ENCODE data around the gene PGM1.
"Not testable (repeated sequence)": the region's sequence is repeated elsewhere in the genome, so short reads cannot be mapped to it uniquely, and the experiment has no call there.

PGM1 gene

DNA sequence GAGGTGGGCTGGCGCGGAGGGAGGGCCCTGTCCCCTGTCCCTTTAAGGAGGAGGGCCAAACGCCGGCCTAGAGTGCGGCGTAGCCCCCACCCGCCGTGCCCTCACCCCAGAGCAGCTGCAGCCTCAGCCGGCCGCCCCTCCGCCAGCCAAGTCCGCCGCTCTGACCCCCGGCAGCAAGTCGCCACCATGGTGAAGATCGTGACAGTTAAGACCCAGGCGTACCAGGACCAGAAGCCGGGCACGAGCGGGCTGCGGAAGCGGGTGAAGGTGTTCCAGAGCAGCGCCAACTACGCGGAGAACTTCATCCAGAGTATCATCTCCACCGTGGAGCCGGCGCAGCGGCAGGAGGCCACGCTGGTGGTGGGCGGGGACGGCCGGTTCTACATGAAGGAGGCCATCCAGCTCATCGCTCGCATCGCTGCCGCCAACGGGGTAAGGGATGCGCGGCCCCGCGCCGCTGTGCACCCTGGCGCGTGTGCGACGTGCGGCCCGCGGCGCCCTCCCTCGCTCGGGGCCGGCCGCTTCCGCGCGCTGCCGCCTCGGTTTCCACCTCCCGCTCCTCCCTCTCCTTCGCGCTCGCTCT, at the start of gene PGM1:
PGM1 (plus strand) TSS at position 109 of the 583 bp plus-strand sequence; CDS start at position 187, 78 bp downstream.
- peak; percentile 54 to 87 (median 87) for DNase-seq

DNA sequence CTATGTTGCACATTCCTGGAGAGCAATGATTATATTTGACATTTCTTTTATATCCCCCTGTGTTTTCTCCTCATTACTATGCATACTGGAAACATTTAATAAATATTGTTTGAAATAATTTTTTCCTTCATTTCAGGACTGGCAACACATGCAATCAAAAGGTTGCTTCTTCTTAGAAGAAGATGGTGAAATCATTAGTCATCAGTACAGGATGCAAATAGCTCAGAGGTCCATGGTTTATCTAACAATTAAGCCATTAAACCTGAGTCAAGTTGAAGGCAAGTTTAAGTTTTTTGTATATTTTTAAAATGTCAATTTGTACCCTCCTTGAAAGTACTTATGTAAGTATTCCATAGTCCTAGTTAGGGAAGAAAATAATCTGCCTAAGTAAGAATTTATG, 47.4 kb upstream of the PGM1 start:
- DNase-seq: no peak

- no peak for DNase-seq
These were observed 45.5 kb upstream of the PGM1 start for GRCh38 chr1:63547621-63548294.

DNA sequence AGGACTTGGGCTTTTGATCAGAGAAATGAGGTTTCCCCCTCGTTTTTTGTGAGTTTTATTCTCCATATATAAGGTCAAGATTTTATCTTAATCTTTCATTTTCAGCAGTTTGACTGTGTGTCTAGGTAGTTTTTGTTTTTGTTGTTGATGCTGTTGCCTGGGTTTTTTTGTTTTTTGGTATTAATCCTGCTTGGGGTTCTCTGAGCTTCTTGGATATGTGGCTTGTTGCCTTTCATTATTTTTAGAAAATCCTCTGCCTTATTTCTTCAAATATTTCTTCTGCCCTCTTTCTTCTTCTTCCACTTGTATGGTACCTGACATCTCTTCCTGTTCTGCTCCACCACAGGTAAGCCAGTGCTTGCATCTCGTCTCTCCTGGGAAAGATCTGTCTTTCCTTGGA, 44.9 kb upstream of the PGM1 start:
- DNase-seq: no peak

- no peak for DNase-seq
These were observed 44.3 kb upstream of the PGM1 start for GRCh38 chr1:63548877-63549276.

DNA sequence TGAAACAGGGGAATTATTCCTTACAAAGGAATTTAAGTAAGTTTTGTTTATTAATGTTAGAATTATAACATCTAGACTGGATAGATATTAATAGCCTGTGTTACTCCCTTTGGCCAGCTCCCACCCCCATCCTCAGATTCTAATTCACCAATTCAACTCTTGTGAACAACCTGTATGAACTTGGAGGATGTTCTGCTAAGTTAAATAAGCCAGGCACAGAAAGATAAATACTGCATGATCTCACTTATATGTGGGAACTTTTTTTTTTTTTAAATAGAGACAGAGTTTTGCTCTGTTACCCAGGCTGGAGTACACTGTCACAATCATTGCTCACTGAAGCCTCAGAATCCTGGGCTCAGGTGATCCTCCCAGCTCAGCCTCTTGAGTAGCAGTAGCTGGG, 37.7 kb upstream of the PGM1 start:
- no peak for DNase-seq

DNA sequence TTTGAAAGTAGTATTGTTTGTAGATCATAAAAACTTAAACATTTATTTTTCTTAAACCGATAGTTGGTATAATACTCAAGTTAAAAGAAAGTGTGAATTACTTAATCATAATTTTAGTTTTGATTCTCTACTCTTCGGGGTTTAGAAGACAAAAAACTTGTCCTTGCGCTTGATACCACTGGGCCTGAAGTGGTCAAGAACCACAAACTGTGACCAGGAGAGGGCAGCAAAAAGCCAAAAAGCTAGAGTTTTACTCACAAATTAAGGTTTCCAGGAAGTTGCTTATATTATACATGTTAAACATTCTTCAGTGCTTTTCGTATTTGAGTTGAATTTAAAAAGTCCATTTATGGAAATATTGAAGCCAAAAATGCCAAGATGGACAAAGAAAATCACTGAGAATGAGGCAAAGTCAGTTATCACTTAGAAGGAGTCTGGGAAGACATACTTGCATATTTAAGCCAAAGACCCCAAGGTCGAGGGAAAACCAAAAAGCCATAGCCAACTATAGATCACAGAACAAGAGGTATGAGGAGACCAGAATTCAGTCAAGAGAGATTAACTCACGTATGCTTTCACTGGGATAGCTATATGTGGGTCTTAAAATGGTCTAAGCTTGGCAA, 35.7 kb upstream of the PGM1 start:
- DNase-seq: peak in 1 of 3 experiments; percentile 8

DNA sequence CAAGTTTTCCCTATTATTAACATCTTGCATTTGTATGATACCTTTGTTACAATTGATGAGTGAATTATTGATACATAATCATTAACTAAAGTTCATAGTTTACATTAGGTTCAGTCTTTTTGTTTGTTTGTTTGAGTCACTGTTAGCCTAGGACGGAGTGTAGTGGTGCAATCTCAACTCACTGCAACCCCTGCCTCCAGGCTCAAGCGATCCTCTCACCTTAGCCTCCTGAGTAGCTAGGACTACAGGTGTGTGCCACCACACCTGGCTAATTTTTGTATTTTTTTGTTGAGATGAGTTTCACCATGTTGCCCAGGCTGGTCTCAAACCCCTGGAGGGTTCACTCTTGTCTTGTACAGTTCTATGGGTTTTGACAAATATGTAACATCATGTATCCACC, 33.9 kb upstream of the PGM1 start:
- DNase-seq: no peak

- DNase-seq: no peak
These were observed 29.5 kb upstream of the PGM1 start for GRCh38 chr1:63563745-63564144.

DNA sequence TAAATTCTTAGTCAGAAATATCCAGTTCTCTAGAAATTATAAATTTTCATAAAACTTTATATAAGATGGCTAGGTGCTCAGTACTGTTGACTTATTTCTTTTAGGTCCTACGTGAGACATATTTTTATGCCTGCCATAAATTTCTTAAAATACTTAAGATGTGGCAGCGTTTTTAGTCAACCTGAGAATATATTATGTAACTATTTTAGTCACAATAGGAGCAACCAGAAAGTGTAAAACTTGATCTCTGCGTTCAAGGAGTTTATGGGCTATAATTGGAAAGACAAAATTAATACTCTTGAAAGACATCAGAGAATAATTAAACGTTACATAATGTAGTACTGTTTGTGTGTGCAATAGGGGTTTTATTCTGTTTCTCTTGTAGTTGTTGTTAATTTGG, 24.1 kb upstream of the PGM1 start:
- DNase-seq: no peak

GRCh38 chr1:63569640-63570316, 23.4 kb upstream of the PGM1 start:
- no peak for DNase-seq

DNA sequence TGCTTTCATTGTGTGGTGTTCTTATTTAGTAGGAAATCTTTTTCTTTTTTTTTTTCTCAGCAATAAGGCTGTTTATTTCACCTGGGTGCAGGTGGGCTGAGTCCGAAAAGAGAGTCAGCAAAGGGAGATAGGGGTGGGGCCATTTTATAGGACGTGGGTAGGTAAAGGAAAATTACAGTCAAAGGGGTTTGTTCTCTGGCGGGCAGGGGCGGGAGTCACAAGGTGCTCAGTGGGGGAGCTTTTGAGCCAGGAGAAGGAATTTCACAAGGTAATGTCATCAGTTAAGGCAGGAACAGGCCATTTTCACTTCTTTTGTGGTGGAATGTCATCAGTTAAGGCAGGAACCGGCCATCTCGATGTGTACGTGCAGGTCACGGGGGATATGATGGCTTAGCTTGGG, 20.5 kb upstream of the PGM1 start:
- not testable (repeated sequence) for DNase-seq

DNA sequence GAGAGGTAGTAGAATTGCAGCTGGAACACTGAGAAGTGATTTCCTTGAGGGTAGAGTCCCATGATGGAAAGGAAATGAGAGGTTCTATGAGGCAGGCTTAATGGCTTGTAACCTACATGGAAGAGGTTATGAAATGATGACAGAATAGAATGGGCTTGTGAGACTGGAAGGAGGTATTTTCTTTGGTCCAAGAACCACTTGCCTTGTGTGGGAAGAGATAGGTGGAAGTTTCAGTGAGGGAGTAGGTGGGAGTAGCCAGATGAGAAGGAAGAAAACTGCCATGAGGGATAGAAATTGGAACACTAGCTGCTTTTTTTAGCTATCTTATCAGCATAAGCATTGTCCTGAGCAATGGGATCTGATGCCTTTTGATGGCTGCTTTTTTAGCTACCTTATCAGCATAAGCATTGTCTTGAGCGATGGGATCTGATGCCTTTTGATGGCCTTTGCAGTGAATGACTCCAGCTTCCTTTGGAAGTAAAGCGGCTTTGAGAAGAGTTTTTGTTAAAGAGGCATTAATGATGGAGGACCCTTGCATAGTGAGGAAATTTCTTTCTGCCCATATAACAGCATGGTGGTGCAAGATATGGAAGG, 18.9 kb upstream of the PGM1 start:
- not testable (repeated sequence) for DNase-seq

DNA sequence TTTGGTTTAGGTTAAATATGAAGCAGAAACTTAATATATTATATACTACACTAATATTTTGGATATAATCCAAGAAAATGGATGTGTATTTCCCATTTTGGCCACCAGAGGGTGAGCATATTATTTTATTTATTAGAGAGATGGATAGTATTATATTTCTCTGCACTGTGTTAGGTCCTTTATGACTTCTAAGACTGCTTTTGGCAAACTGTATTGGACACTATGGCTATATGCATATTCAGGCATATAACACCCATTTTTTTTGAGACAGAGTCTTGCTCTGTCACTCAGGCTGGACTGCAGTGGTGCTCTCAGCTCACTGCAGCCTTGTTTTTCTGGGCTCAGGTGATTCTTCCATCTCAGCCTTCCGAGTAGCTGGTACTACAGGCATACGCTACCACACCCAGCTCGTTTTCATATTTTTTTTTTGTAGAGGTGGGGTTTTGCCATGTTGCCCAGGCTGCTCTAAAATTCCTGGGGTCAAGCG, 17.8 kb upstream of the PGM1 start:
- peak in 2 of 3 experiments; percentile 21 to 49 for DNase-seq

DNA sequence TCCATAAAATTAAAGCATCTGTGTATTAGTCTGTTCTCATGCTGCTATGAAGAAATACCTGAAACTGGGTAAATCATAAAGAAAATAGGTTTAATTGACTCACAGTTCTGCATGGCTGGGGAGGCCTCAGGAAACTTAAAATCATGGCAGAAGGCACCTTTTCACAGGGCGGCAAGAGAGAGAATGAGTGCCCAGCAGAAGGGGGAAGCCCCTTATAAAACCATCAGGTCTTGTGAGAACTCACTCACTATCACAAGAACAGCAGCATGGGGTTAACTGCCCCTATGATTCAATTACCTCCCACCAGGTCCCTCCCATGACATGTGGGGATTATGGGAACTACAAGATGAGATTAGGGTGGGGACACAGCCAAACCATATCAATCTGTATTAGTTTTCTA, 6.9 kb upstream of the PGM1 start:
- DNase-seq: not testable (repeated sequence)

DNA sequence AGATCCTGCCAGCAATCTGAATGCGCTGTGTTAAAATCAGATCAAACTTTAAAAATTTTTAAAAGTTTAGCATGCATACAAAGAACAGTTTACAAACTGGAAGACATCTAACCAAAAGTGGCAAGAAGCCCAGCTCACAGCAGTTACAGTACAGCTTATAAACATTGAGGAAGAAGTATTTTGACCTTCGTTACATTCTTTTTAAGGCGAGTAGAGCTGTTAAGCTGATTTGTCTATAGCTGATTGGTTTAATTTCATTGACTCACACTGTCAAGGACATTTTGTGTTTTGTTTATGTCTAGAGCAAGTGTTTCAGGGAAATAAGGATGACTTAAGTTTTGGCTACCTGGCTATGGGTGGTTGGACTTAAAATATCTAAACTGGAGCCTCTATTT, 3.0 kb upstream of the PGM1 start:
- DNase-seq: no peak

DNA sequence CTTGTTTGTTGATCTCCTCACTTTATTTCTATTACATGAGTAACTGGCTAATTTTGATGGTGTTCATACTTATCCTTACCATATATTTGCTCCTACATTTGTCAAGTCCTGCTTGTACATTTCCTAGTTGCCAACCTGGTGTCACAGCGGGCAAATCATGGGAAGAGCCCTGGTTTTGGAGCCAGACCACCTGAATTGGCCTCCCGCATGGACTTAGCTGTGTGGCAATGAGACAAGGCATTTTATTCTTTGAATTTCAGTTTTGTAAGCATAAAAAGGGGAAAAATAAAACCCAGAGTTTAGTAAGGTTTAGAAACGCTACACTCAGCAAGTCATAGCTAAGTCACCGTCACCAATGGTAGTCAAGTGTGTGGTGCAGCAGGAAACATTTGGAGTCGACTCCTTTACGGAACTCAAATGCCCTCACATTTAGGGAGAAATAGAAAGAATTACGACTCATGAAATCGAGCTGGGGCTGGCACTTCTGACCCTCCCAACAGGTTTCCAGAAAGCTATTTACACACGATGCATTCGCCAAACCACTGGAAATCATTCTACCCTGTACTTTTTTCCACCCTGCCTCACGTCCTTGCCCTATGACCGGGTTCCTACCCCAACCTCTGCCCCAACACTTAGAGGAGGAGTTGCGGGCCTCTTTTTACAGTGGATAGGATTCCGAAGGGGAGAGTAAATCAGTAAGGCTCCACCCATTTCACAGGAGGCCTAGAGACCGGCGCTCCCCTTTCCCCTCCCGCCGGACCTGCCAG, 492 bp upstream of the PGM1 start:
- no peak for DNase-seq

- DNase-seq: peak in 1 of 3 experiments; percentile 87
These were observed 835 bp downstream of the PGM1 start for GRCh38 chr1:63593886-63594605.

DNA sequence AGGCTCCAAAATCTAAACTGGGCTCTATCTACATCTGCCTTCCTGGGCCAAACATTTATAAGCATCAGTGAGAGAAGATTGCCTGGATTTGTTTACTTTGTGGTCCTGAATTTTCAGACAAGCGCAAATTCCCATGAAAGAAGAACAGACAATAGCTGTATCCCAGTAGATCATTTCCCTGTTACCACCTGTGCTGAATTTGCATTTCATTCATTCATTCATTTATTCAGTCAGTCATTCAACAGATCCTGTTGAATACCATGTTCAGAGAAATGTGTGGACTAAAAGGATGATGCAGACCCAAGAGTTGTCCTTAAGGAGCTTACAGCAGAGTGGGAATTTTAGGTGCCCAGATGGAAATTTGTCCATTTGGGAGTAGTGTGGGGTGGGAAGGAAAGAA, 2.2 kb downstream of the PGM1 start:
- DNase-seq: no peak

GRCh38 chr1:63599799-63600198, 6.6 kb downstream of the PGM1 start:
- DNase-seq: no peak

DNA sequence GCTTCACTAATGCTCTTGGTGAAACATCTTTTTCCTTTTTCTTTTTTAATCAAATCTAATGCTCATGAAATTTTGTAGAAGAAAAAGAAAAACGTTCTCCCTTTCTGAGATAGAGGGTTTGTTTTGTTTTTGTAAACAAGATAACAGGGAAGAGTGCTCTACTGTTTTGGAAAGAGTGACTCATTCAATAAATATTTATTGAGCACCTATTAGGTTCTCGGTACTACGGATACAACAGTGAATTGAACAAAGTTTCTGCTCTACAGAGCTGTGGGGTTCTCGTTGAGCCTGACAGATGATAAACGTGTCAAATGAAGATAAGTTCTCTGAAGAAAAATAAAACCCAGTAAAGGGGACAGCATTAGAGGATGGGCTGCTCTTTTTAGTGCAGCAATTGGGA, 7.0 kb downstream of the PGM1 start:
- no peak for DNase-seq

DNA sequence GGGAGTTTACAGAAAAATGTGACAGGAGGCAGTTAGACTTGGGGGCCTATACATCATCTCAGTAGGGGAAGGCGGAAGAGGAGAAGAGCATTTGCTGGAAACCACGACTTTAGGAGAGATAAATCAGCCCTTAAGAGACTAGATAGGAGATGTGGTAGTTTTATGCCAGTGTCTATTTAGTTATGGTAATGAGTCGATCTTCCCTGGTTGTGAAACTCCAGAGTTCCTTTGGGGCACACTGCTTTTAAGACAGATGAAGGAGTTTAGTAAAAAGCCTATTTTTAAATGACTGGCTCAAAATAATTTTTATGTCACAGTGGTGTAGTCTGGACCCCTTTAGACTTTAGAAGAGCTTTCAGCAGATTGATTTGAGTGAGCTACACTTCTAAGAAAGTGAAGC, 7.8 kb downstream of the PGM1 start:
- no peak for DNase-seq
